ENCODE data around the gene FKBP15.
"Not testable (repeated sequence)": the region's sequence is repeated elsewhere in the genome, so short reads cannot be mapped to it uniquely, and the experiment has no call there.

The FKBP15 gene

DNA sequence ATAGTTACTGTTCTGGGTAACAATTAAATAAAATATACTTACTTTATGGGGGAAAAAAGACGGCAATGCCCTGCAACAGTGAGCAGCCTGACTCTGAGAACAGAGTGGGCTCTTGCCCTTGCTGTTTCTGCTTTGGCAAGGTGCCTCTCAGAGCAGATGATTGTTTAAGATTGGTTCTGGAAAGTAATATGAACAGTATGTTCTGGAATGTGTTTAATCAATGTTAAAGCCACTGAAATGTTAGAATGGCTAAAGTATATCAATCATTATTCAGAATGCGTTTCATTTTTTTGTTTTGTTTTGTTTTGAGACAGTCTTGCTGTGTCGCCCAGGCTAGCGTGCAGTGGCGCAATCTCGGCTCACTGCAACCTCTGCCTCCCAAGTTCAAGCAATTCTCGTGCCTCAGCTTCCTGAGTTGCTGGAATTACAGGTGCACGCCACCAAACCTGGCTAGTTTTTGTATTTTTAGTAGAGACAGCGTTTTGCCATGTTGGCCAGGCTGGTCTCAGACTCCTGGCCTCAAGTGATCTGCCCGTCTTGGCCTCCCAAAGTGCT lies 14.7 kb upstream of the FKBP15 start:
- DNase-seq, result not testable (repeated sequence)

DNA sequence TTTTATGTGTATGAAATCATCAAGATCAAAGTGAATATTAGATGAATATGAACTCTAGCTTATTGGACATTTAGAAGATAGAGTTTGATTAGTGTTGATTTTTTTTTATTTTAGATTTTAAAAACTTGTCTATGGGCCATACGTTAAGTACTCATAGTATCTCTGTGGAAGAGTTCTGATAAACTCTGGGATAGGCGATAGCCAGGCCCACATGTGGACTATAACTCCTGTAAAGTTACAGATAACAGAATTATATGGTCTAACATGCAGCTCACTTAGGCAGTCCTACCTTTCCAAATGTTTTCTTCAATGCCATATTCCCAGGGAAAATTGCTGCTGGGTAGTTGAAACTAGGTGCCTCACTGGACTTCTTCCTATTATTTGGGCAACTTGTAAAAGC lies 10.6 kb upstream of the FKBP15 start:
- DNase-seq, result no peak

DNA sequence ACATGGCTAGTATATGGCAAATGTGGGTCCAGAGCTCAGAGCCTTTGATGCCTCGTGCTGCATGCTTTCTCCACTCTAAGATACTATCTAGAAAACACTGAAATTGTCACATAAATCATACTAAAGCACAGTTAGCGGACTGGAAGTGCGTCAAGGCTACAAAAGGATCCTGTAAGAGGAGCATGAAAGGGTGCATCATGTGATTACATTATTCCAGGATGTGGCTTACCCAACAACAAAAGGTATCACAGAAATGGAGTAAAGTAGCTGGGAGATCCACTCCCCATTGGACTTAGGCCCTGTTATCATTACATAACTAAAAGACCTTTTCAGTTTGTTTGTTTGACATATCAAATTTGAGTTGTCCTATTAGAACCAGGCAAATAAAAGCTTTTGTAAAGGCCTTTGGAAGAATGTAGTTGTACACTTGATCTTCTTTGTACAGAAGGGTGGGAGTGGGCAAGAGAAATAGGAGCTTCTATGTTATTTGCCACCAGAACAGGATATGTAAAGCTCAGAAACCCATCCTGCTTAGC lies 7.1 kb upstream of the FKBP15 start:
- no peak for DNase-seq

DNA sequence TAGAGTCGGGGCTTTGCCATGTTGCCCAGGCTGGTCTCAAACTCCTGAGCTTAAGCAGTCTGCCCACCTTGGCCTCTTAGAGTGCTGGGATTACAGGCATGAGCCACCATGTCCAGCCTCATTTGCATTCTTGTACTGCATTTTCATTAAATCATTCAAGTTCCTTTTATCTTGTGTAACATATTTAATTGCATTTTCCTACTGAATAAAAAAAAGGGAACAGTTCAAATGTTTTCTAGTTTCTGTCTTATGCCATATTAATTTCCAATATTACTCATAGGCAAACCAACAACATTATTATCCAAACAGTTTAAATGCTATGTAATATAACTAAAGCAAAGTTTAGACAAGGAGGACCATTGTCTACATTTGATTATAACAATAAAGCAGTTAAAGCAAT lies 6.4 kb upstream of the FKBP15 start:
- no peak for DNase-seq

DNA sequence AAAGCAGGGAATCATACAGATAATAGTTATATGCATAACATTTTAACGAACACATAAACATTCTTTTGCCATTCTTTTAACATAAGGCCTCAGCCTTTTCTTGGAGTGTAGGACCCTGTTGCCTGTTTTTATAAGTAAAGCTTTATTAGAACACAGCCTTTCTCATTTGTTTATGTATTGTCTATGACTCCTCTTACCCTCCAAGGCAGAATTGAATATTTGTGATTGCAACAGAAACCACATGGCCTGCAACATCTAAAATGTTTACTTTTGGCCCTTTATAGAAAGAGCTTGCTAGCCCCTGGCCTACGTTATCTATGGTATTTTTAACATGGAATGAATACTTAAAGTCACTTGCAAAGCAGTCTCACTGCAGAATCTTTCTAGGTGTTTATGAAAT lies 2.9 kb upstream of the FKBP15 start:
- DNase-seq, result no peak

DNA sequence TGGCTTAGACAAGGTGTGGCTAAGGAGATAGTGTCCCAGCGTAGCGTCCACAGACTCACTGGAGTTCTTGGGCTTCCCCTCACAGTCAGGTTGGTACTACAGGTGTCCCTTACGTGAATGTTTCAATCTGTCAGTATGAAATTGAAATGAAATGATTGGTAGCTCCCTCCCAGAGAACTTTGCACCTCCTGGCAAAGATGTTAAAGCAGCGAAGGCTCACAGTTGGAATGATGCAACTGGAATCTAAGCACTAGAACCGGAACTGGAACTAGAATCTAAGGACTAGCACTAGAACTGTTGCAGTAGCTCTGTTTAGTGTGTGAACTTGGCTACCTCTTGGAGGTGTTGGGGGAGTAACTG lies 1.4 kb upstream of the FKBP15 start:
- no peak for DNase-seq

DNA sequence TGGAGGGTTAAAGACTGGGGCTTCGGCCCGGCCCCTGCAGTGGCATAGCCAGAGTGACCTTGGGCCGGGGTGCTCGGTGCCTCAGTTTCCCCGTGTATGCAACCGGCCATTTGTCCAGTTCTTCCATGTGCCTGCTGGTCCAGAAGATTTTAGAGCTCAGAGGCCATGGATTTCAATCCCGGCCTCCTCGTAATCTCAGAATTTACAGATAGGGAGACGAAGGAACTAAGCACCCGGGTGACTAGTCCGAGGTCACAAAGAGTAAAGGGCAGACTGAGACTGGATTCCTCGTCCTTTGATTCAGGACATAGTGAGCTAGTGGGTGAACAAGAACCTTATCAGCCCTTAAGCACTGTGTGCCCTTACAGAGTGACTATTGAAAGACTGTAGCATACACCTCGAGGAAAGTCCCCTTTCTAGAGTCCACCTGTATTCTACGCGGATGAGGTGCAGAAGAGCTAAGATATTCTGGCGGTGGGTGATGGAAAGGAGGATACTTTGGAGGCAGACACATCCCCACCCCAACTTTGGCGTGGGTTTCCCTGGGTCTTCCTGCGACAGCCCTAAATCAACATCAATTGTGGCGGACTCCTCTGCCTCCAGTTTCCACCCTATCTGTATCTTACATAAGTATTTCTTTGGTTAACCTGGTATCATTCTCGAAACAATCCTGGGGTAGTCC lies 864 bp upstream of the FKBP15 start:
- DNase-seq, result no peak

DNA sequence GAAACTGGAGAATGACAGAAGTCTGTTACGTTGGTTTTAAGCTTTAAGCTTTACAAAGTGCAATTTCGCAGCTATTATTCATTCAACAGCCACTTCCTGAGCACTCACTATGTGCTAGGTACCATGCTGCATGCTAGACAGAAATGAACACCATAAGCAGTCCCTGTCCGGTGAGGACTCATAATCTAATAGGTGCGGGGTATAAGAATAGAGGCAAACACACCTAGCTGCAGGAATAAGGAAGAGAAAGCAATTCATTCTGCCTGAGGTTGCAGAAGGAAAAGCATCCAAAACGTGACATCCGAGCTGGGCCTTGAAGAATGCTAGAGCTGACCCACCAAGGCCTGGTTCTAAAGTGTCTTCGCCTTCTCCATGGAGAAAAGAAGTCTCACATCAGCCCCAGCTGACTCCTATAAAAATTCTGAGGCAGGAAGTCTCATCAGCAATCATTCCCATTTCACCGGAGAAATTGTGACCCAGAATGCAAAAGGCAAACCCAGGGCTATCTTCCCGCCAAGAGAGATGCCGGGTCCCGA lies 542 bp downstream of the FKBP15 start:
- no peak for DNase-seq

DNA sequence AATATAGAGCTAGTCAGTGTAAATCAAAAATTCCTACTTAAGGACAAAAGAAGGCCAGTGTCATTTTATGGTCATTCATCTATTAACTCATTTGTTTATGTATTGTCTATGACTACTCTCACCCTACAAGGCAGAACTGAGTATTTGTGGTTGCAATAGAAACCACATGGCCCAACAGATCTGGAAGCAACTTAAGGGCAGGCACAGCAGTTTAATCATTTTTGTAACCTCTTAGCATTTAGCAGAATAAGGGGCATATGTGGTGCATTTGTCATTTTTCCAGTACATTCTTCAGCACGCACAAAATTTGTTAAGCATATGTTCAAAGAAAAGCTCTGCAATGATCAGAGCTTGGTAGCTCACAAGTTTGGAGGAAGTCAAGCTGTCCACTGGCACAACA lies 1.1 kb downstream of the FKBP15 start:
- no peak for DNase-seq

DNA sequence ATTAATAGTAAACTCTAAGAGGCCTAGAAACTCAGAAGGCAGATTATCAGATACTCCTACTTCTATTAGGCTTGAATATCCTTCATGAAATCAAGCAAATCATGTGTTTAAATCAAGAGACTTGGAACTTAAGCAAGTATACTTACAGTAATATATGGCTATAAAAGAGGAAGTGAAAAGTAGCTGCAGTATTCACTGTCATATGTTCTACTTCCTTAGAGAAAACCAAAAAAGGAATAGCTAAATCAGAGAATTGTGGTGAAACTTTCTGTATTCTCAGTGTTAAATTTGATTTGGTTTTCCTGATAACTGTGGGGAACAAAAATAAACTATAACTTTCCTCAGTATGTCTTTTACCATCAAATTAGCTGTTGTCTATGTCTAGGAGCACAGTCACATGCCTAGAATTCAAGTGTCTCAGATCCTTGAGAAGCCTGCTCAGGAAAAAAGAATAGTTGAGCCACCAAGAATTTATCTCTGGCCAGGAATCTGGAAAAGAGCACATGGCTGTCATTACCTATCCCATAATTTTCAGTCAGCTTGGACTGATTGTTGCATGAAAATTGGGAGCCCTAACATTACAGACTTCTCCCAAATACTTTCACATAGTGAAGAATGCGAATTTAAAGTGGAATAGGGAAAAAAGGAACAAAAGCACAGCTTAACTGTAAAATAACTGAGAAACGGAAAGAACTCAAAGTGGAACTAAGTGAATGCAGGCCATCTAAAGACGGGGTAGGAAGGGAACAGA lies 1.7 kb downstream of the FKBP15 start:
- DNase-seq, result no peak

DNA sequence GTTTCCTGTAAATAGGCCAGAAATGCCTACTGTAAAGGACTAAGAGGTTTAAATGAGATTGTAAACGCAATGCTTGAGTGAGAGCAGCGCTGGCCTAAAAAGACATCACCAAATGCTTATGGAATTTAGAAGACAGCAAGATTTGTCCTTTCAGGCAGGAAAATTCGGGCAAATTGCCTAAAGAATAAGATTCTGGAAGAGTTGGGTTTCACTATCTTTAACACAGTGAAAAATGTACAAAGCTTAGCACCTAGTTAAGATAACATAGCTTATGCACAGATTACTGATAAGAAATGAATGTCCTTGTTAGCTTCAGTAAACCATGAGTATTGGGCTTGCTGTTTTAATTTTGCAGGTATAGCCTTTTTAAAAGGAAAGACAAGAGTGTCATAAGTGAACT lies 4.7 kb downstream of the FKBP15 start:
- DNase-seq, result no peak

DNA sequence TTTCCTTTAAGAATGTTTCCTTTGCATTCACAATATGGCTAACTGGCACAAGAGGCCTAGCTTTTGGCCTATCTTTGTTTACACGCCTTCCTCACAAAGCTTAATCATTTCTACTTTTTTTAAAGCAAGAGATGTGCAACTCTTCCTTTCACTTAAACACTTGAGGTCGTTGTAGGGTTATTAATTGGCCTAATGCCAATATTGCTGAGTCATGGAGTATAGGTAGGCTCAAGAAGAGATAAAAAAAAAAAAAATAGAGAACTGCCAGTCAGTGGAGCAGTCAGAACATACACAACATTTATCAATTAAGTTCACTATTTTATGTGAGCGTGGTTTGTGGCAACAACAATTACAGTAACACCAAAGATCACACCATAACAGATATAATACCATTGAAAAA lies 5.9 kb downstream of the FKBP15 start:
- DNase-seq, result no peak

DNA sequence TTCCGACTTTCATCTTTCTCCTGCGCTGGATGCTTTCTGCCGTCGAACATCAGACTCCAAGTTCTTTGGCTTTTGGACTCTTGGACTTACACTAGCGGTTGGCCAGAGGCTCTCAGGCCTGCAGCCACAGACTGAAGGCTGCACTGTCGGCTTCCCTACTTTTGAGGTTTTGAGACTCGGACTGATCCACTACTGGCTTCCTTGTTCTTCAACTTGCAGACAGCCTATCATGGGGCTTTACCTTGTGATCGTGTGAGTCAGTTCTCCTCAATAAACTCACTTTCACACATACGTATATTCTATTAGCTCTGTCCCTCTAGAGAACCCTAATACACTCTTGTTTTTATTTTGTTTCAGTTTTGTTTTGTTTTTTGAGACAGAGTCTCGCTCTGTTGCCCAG lies 10.3 kb downstream of the FKBP15 start:
- DNase-seq, result no peak

DNA sequence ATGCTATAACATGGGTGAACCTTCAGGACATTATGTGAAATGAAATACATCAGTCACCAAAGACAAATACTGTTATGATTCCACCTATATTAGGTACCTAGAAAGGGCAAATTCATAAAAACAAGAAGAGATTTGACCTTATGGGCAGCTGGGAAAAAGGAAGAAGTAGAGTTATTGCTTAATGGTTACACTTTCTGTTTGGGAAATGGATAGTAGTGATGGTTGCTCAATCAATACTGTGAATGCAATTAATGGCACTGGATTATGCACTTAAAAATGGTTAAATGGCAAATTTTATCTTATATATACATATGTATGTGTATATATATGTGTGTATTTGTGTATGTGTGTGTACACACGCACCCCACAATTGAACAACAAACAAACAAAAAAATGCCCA lies 15.2 kb downstream of the FKBP15 start:
- no peak for DNase-seq

DNA sequence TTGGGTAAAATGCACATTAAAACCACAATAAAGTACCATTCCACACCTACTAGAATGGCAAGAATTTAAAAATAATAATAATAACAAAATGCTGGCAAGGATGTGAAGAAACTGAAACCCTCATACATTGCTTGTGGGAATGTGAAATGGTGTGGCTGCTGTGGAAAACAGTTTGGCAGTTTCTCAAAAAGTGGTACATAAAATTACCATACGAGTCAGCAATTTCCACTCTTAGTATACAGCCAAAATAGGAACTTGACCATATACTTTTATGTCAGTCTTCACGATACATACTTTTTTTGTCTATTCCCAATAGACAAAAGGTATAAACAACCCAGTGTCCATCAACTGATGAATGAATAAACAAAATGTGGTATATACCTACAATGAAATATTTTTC lies 15.6 kb downstream of the FKBP15 start:
- no peak for DNase-seq

DNA sequence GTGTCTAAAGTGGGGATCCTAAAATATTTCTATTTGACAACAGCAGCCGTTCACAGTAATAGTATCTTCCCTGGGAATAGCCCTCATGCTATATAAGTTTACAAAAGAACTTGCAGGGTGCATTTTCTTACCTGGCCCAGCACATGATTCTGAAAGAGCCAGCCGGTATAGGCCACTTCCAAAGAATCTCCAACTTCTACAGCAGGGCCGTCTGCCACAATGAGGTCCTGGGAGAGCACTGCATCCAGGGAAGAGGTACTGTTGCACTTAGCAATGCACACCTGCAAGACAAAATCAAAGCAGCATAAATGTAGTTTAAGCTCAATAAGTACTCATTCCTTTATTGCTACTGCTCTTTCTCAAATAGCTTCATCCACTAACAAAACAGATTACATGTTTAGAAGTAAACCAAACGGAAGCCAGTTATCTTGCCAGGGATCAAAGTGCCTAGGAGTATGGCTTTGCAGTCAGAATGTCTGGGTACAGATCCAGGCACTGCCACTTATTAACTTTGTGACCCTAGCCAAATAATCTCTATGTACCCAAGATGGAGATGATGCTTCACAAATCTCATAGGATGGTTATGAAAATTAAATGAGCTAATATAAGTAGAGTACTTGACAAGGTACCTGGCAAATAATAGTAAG lies 21.3 kb downstream of the FKBP15 start:
- no peak for DNase-seq

DNA sequence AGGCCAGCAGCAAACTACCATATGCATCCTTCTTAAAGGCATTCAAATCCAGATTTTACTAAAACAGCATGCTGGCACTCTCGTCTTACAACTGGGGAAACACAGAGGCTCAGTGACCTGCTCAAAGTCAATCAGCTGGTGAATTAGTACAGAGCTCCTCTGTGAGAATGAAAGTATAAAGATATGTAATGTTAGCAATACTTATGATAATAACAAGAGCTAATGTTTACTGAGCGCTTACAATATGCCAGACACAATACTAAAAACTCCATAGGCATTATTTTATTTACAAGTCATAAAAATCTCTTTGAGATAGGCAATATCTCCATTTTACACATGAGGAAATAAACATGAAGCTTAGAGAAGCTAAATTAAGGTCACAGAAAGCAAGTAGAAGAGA lies 28.6 kb downstream of the FKBP15 start:
- DNase-seq, result no peak

DNA sequence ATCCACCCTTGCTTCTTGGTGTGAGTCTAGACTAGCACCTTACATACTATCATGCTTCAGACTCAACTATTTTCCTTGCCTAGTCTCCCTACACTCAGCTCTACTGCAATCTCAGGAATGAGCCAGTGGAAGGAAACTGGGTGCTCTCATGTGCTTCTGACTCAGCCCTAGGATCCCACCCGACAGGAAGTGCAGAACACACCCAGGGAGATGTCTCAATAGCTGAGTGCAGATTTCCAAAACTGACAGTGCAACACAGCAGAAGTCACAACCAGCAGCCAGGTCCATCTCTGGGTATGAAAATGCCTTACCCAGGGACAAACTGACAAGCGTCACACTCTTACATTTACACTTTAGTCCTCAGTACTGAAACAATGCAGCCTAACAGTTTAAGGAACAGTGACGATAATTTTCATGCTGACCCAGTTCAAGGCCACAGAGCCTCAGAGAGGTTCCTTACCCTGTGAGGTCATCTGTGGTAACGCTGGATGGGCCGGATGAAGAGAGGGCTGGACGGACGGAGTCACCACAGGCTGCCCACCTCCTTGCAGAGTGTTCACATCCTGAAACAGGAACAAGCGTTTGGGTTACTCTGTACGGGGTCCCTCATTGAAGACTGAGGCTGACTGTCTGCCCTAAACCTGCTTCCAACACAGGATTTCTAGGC lies 33.0 kb downstream of the FKBP15 start:
- DNase-seq, result peak; percentile 80

DNA sequence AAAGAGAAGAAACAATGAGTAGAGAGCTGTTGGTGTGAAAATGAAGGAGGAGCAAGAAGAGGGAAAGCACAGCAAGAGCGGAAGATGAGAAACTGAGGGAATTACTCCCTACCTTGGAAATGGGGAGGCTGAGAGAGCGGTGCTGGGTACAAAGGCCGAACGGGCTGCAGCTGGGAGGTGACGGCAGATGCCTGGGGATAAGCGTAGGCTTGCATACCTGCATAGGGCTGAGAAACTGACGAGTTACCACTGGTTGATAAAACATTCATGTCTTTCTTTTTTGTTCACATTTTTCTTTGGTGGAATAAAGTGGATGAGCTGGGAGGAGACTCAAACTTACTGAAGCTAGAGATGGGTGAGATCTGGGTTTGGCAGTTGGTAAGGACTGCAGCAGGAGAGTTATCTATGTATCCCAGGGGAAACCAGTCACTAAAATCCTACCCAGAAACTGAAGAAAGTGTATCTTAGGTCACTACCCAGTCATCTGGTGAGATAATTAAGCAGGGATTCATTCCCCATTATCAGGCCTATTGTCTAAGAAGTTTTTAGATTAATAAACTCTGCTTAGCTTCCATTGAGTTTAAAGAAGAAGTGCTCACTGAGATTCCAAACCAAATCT lies 34.8 kb downstream of the FKBP15 start:
- no peak for DNase-seq

DNA sequence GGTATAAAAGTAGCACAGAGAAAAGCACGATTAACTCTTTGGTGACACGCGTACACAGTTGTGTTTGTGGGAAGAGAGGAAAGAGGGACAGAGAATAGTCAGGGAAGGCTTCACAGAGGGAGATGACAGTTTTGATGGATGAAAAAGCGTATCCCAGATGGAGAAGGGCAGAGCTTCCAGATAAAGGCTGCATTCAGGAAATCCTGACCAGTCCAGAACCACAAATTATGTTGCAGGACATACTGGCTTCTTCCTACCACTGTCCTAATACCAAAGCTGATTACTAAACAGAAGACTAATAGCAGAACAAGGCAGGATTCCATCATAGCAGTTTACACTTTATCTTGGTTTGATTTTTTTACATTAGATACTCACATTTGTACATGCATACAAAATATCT lies 35.8 kb downstream of the FKBP15 start:
- DNase-seq, result no peak

DNA sequence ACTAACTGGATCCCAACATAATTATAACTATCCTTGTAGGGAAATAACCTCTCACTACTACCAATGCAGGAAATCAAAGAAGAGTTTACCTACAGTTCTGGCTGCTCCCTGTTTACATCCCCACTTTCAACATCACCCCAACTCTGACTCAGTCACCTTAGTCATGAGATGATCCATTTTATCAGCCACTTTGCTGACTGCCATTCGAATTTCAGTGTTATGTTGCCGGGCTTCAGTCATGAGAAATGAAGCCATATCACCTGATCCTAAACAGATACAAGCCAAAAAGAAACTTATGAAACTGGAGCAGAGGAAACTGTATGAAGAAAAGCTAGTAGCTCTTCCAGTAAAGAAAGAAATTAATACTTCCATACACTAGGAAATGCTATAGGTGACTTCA lies 36.5 kb downstream of the FKBP15 start:
- DNase-seq, result no peak

DNA sequence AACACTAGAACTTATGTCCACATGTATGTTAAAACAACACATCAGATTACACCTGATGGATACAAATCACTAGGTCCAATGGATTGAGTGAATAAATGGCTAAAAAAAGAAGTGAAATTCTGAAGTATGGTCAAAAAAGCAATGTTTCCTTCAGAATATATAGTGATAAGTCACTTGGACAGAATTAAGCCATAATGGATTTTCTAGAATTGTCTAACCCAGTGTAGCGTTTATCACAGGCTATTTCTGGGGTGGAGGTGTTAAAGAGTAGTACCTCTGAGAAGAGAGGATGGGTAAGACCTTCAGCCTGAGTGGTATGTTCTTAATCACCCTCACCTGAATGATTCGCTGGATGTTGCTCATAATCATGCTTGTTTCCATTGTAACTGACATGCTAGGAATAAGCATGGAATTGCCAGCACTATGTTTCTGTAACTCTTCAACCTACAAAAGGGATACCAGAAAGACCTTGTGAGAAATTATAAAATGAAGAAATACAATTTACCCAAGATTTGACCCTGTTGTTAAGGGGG lies 37.1 kb downstream of the FKBP15 start:
- no peak for DNase-seq

Data from islet precursor cell (in vitro differentiated cells).